ENCODE data around the gene PSMA7.

PSMA7 gene

DNA sequence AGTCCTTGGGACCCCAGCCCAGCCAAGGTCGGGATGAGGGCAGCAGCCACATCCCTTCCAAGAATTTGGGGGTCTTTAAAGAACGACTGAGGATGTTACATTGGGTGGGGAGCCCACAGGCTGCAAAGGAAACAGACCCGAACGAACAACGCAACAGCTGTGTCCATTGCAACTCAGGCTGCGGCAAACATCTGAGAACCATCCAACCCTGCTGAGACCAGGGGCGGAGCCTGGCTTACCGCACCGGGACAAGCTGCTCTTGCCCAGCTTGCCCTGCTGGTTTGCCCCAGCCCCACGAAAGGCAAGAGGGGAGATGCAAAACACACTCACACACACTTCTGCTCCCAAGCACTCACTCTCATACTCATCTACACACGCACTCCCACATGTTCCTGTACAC is 56.0 kb downstream of the PSMA7 start:
- no peak for DNase-seq (ENCODE audit: low spot score)

Measured in CD4-positive, alpha-beta T cell treated with Interleukin-2 at 100 ng/mL for 4 hours (primary cell).